PC-3 (cell line): ENCODE data around the gene PGBD5. TPM values are rescaled to one million over a fixed set of nuclear protein-coding genes. Genes with fewer than 3 reads are reported as not detected.

Source experiments
- ATAC-seq: fragments of 200-7000 bp; cut with Tn5 transposase; 2 replicates; pipeline ENCODE4 v1.9.1; 2020; ENCODE audit warnings: mild to moderate bottlenecking, moderate library complexity
- BruUV-seq: library from RNA; stranded (reverse); fragments of 400-500 nt; replicated peaks from 2 replicates; lab custom pipeline; 2021; lab: Mats Ljungman, UMichigan
- CTCF ChIA-PET: fragments of 300-600 bp; sonication (Branson Sonifier 250); formaldehyde crosslinking; loops from one replicate; lab custom pipeline; 2022; ENCODE audit warnings: antibody characterized with exemption; lab: Charles Lee
- POLR2A ChIA-PET: fragments of 300-600 bp; sonication (Branson Sonifier 250); formaldehyde crosslinking; loops from one replicate; lab custom pipeline; 2022; ENCODE audit warnings: antibody characterized with exemption; ENCODE audit not compliant: unreplicated experiment; lab: Charles Lee
- DNase-seq: peaks from one replicate; pipeline ENCODE4 v3.0.0-alpha.2; 2015
- H2AFZ ChIP-seq: fragments of 300-600 bp; sonication (generic); 2 replicates; pipeline ENCODE4 v1.6.0; 2016; ENCODE audit warnings: antibody characterized with exemption, low read length
- H3F3A ChIP-seq: fragments of 300-600 bp; sonication (generic); one replicate; pipeline ENCODE4 v1.6.0; 2017; ENCODE audit warnings: antibody characterized with exemption, low read length, control low read depth, mild to moderate bottlenecking; ENCODE audit not compliant: unreplicated experiment
- H3K27ac ChIP-seq: fragments of 300-600 bp; sonication (generic); 2 replicates; pipeline ENCODE4 v1.5.1; 2016; ENCODE audit warnings: mild to moderate bottlenecking, low read length
- H3K27me3 ChIP-seq: fragments of 300-600 bp; sonication (generic); 2 replicates; pipeline ENCODE4 v1.6.1; 2016; ENCODE audit warnings: low read length, mixed read lengths
- H3K36me3 ChIP-seq: fragments of 300-600 bp; sonication (generic); 2 replicates; pipeline ENCODE4 v1.6.1; 2016; ENCODE audit warnings: low read depth, mixed run types, low read length, mixed read lengths
- H3K4me1 ChIP-seq: fragments of 300-600 bp; sonication (generic); 2 replicates; pipeline ENCODE4 v1.5.1; 2016; ENCODE audit warnings: low read length; ENCODE audit not compliant: insufficient read depth
- H3K4me2 ChIP-seq: fragments of 300-600 bp; sonication (generic); 2 replicates; pipeline ENCODE4 v1.6.0; 2016; ENCODE audit warnings: low read length
- H3K4me3 ChIP-seq: fragments of 300-600 bp; sonication (generic); 2 replicates; pipeline ENCODE4 v1.5.1; 2016; ENCODE audit warnings: mild to moderate bottlenecking, low read length, mixed read lengths
- H3K79me2 ChIP-seq: fragments of 300-600 bp; sonication (generic); 2 replicates; pipeline ENCODE4 v1.6.1; 2017; ENCODE audit warnings: low read length, mixed read lengths
- H3K9ac ChIP-seq: fragments of 300-600 bp; sonication (generic); 2 replicates; pipeline ENCODE4 v1.6.0; 2016; ENCODE audit warnings: mild to moderate bottlenecking, low read length
- H3K9me2 ChIP-seq: fragments of 300-600 bp; sonication (generic); replicated peaks from 2 replicates; pipeline ENCODE4 v1.6.1; 2016; ENCODE audit warnings: mixed run types, low read length, mixed read lengths
- H3K9me3 ChIP-seq: fragments of 300-600 bp; sonication (generic); 2 replicates; pipeline ENCODE4 v1.6.1; 2016; ENCODE audit warnings: low read length, mixed read lengths
- H4K20me1 ChIP-seq: fragments of 300-600 bp; sonication (generic); 2 replicates; pipeline ENCODE4 v1.6.1; 2016; ENCODE audit warnings: low read length, mixed read lengths
- CTCF ChIP-seq: fragments of 300-600 bp; sonication (generic); conservative IDR thresholded peaks from 2 replicates; pipeline ENCODE4 v1.5.1; 2017; ENCODE audit warnings: antibody characterized with exemption, low read depth, mild to moderate bottlenecking, low read length
- EZH2 ChIP-seq: fragments of 300-600 bp; sonication (generic); IDR thresholded peaks from one replicate; pipeline ENCODE4 v1.6.1; 2017; ENCODE audit warnings: antibody characterized with exemption, mild to moderate bottlenecking, low read length; ENCODE audit not compliant: unreplicated experiment
- EZH2phosphoT487 ChIP-seq: fragments of 300-600 bp; sonication (generic); IDR thresholded peaks from 2 replicates; pipeline ENCODE4 v1.6.1; 2018; ENCODE audit warnings: mild to moderate bottlenecking, antibody characterized with exemption, low read length, borderline replicate concordance
- intact Hi-C: fragments of 100-400 bp; cut with micrococcal nuclease; formaldehyde crosslinking; loops from 2 replicates; pipeline ENCODE4 v1.9.0; 2023
- total RNA-seq: library from RNA; depleted of rRNA; stranded (reverse); fragments of >200 nt; gene quantifications from 2 replicates; pipeline ENCODE4 v1.2.3, GENCODE V29; 2014

PGBD5 gene
- total RNA-seq, 1 experiment from 2014 or later: under 0.01 TPM

GRCh38 chr1:230393722-230394121 lies 32.4 kb downstream of the PGBD5 start:
- H3K27ac ChIP-seq: no peak overlapping the region
- H3K36me3 ChIP-seq: no peaks in the 10 kb centered on the region
- no peak overlapping the region for H2AFZ ChIP-seq
- BruUV-seq: no TSS peak
- TF ChIP-seq EZH2phosphoT487 (no peak), EZH2 (no peak), CTCF (no peak)
- DNase-seq (no peak), ATAC-seq (no peak; the same call in 1 of the 2 replicates)
- CTCF ChIA-PET: no interaction called here
- no peaks in the 10 kb centered on the region for H4K20me1 ChIP-seq
- no peaks in the 10 kb centered on the region for H3F3A ChIP-seq
- no peaks in the 10 kb centered on the region for H3K79me2 ChIP-seq
- H3K9me3 ChIP-seq: no peaks in the 10 kb centered on the region
- H3K4me1 ChIP-seq: no peaks in the 10 kb centered on the region
- H3K9ac ChIP-seq: no peak overlapping the region
- H3K9me2 ChIP-seq: no peaks in the 10 kb centered on the region
- intact Hi-C loops: no loop called here
- peaks cover 65% of the 10 kb centered on the region for H3K27me3 ChIP-seq
- POLR2A ChIA-PET: interaction anchor here (0.5 kb wide), 1 partner anchor 57 kb away, joined by 5 read pairs; no protein-coding TSS in a partner anchor
- H3K4me3 ChIP-seq: no peak overlapping the region
- H3K4me2 ChIP-seq: no peak overlapping the region

- no peaks in the 10 kb centered on the region for H3F3A ChIP-seq
- ATAC-seq (no peak), DNase-seq (no peak)
- no peak overlapping the region for H3K4me2 ChIP-seq
- peaks cover 64% of the 10 kb centered on the region for H3K27me3 ChIP-seq
- no peak overlapping the region for H2AFZ ChIP-seq
- H3K36me3 ChIP-seq: no peaks in the 10 kb centered on the region
- H4K20me1 ChIP-seq: no peaks in the 10 kb centered on the region
- no peaks in the 10 kb centered on the region for H3K9me3 ChIP-seq
- no peaks in the 10 kb centered on the region for H3K4me1 ChIP-seq
- no peaks in the 10 kb centered on the region for H3K9me2 ChIP-seq
- BruUV-seq: no TSS peak
- TF ChIP-seq EZH2phosphoT487 (no peak), EZH2 (no peak), CTCF (no peak)
- intact Hi-C loops: no loop called here
- H3K4me3 ChIP-seq: no peak overlapping the region
- H3K27ac ChIP-seq: no peak overlapping the region
- CTCF ChIA-PET: no interaction called here
- H3K9ac ChIP-seq: no peak overlapping the region
- POLR2A ChIA-PET: no interaction called here
- H3K79me2 ChIP-seq: no peaks in the 10 kb centered on the region
Observed at GRCh38 chr1:230392920-230393521, 33.1 kb downstream of the PGBD5 start.

- Histone ChIP-seq H3K9me3 (no peaks in the 10 kb centered on the region), H3F3A (no peaks in the 10 kb centered on the region), H3K36me3 (no peaks in the 10 kb centered on the region), H4K20me1 (no peaks in the 10 kb centered on the region), H3K9ac (no peak overlapping the region), H3K4me2 (no peak overlapping the region), H3K4me3 (no peak overlapping the region), H3K9me2 (no peaks in the 10 kb centered on the region), H2AFZ (no peak overlapping the region), H3K27ac (no peak overlapping the region), H3K27me3 (peaks cover 61% of the 10 kb centered on the region), H3K4me1 (no peaks in the 10 kb centered on the region), H3K79me2 (no peaks in the 10 kb centered on the region)
- ATAC-seq: no peak
- TF ChIP-seq EZH2: no peak
- no peak for TF ChIP-seq EZH2phosphoT487
- no peak for TF ChIP-seq CTCF
- no TSS peak for BruUV-seq
- intact Hi-C loops: no loop called here
- no peak for DNase-seq
- ChIA-PET POLR2A (no interaction called here), CTCF (no interaction called here)
Observed at GRCh38 chr1:230392536-230392909, 33.6 kb downstream of the PGBD5 start.
